Measurements from ENCODE around the gene TXNDC12. TPM values are rescaled to one million over a fixed set of nuclear protein-coding genes. Genes with fewer than 3 reads are reported as not detected.

Gene TXNDC12
- total and polyA plus RNA-seq, 9 of the 15 experiments (the other 6 are each of a cell fraction or from before 2014, with no cell fraction given) = 17.0 to 60.8 (median 37.8) TPM

DNA sequence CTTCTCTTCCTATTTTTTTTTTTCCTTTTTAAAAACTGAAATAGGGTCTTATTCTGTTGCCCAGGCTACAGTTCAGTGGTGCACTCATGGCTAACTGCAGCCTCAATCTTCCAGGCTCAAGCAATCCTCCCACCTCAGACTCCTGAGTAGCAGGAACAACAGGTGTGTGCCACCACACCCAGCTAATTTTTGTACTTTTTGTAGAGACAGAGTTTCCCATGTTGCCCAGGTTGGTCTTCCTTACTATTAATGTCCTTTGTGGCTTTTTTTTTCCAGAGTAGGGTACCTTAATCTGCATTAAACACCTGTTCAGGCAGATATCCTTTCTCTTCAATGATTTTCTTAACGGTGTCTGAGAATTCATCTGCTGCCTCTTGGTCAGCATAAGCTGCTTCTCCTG is 17.1 kb downstream of the TXNDC12 start:
- FAIRE-seq (no peak), DNase-seq (ENCODE audit: extremely low read depth in 1 of 4, low spot score in 3 of 4) (no peak), ATAC-seq (no peak)
- WGBS (ENCODE audit: insufficient coverage, low coverage, missing lambda C conversion rate) = 28% methylated on average over 1 of the region's 1 CpG
- in situ Hi-C loops (cut with MboI) (no loop called here), intact Hi-C loops (cut with micrococcal nuclease) (no loop called here)
- Histone ChIP-seq H4K20me1 (replicated peaks; ENCODE audit: control insufficient read depth, insufficient read depth, low read length) (0 out of 2 replicates have a peak, but pooled peaks cover under 1% of the 10 kb centered on the region), H3K79me2 (ENCODE audit: control insufficient read depth, insufficient read depth, low read length) (peaks cover 11% of the 10 kb centered on the region), H3K4me1 (replicated peaks in 1 of 2; ENCODE audit: control insufficient read depth in 2 of 2, insufficient read depth in 2 of 2, low read length in 2 of 2) (peaks cover 0 to 6% of the 10 kb centered on the region in 2 experiments; a peak in 4 of 5 replicates), H3K27ac (ENCODE audit: extremely low read depth, low read depth, low read length) (no peak overlapping the region), H3K36me3 (ENCODE audit: control insufficient read depth, insufficient read depth, low read length) (peaks cover 29% of the 10 kb centered on the region; the same call in 2 of the 3 replicates), H3K9me1 (ENCODE audit: control insufficient read depth, insufficient read depth, low read length) (no peaks in the 10 kb centered on the region), H3K4me3 (no peak overlapping the region), H3K4me2 (ENCODE audit: insufficient read depth, low read length) (no peak overlapping the region), H3K27me3 (ENCODE audit: control insufficient read depth in 2 of 2, insufficient read depth in 2 of 2, low read length in 2 of 2) (no peaks in the 10 kb centered on the region), H3K9ac (ENCODE audit: insufficient read depth in 1 of 2, low read depth in 2 of 2, low read length in 2 of 2) (no peak overlapping the region), H2AFZ (ENCODE audit: low read depth, low read length) (no peak overlapping the region), H3K9me3 (replicated peaks; ENCODE audit: control insufficient read depth, insufficient read depth, low read depth, low read length) (no peaks in the 10 kb centered on the region)
- BruUV-seq (replicated peaks) = no TSS peak
- TF ChIP-seq BHLHE40 (IDR thresholded peaks at IDR 0.05; ENCODE audit: low read length) (no peak), HDAC3 (IDR thresholded peaks at IDR 0.05; ENCODE audit: borderline replicate concordance, partially characterized antibody) (no peak), PTTG1 (tag; IDR thresholded peaks at IDR 0.05; ENCODE audit: low read depth) (no peak), CCNT2 (IDR thresholded peaks at IDR 0.05; ENCODE audit: borderline replicate concordance, extremely low read depth, insufficient read length, low read depth, low read length) (no peak), PTRF (tag; IDR thresholded peaks at IDR 0.05) (no peak), CEBPB (tag; IDR thresholded peaks at IDR 0.05) (0 out of 2 replicates have a peak, but pooled peaks have one; percentile 49)
- TF ChIP-seq, protein P1, sequence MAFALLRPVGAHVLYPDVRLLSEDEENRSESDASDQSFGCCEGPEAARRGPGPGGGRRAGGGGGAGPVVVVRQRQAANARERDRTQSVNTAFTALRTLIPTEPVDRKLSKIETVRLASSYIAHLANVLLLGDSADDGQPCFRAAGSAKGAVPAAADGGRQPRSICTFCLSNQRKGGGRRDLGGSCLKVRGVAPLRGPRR (CRISPR knock-in tag; IDR thresholded peaks at IDR 0.05) = no peak
- CTCF ChIA-PET (ENCODE audit: low intra/inter-chr PET ratio) = no interaction called here
- POLR2A ChIA-PET = interaction anchor here (0.6 to 1.8 kb wide), 3 partner anchors 8 to 1116 kb away, joined by 4 read pairs; no protein-coding TSS in a partner anchor
